NCI-H187 treated with DMSO at 0.1 percent for 48 hours (cell line): Measurements from ENCODE around the gene ANKRD13B.

Experiments used
- DNase-seq: peaks from one replicate; lab custom pipeline; 2025; lab: John Stamatoyannopoulos, UW

The ANKRD13B gene

DNA sequence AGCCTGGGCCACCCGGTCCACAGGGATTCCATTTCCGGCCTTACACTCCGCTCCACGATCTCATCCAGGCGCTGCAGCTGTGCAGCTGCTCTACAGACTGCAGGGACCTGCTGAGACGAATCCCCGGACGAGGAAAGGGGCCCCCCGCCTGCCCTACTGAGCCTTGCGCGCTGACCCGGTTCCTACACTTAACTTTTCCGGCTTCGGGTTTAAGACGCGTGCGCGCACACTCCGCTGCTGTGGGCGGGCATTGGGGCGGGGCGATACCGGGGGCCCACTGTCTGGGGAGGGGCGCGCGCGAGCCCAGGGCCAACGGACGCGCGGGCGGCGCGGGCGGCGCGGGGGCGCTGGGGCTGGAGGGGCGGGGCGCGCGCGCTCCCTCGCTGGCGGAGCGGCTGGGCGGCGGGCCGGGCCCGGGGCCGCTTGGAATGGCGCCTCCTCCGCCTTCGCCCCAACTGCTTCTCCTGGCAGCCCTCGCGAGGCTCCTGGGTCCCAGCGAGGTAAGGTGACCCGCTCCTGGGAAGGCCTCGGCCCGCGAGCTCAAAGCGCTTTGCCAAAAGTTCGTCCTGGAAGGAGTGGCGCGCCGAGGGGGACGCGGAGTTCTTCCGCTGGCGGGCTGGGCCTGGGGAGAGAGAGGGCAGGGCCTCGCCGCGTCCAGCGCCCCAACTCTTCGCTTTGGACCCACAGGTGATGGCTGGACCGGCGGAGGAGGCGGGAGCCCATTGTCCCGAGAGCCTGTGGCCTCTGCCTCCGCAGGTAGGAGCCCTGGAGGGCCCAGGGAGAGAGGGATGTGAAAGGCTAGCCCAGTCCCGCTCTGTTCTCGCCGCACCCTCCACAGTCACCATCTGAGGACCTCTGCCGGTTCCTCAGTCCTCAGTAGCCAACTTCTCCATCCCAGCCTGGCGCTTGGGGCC, 24.3 kb upstream of the ANKRD13B start, which contains the start of gene TP53I13:
TP53I13 (plus strand) TSS at position 371 of the 914 bp plus-strand sequence; CDS start at position 429, 58 bp downstream.
- no peak for DNase-seq

DNA sequence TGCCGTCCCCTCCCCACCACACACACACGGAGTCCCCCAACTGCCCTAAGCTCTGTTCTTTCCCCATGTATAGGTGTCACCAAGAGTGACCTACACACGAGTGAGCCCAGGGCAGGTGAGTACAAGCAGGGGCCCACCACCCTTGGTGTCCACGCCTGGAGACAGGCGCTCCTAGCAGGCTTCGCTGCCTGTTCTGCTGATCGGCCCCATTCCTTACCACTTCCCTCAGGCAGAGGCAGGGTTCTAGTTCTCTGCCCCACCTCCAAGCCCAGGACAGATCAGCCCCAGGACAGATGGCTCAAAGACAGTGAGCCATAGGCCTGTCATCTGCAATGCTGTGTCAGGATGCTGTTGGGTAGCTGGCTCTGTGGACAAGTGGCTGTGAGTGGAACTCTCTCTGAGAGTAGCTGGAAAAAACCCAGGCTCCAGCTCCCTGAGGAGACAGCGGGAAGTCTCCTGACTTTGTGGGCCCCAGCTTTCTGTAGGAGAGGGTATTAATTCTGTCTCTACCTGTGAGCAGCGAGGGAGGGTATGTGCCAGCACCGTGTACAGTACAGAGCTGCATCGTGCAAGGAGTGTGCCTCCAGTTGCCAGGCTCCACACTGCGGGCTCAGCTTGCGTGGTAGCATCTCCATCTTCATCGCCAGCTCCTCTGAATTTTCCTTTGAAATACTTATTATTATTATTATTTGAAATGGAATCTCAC, 23.5 kb upstream of the ANKRD13B start:
- no peak for DNase-seq

DNA sequence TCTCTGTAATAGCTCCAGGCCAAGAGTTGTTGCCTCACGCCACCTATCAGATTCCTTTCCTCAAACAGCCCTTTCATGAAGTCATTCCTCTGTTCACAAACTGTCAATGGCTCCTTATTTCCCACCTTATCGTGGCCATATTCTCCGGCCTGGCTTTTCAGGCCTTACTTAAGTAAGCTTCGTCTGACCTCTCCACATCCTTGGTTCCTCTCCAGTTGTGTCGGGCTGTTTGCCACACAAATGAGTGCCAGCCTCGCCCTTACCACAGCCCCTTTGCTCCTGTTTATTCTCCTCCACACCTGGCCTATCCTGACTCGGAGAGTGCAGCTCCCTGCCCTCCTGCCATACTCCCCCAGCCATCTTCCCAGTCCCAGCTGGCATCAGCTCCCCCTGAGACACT, 22.4 kb upstream of the ANKRD13B start:
- no peak for DNase-seq

DNA sequence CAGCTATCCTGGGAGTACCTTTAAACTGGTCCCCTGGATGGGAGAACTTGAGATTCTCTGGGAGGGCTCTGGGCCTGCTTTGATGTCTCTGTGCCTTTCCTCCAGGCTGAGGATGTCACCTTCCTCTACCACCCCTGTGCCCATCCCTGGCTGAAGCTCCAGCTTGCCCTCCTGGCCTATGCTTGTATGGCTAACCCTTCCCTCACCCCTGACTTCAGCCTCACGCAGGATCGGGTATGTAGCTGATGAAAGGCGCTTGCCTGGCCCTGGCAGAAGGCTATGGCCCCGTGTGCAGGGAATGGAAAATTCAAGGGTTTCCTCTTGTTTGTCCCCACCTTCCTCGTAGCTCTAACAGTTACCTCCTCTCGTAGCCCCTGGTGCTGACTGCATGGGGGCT, 21.4 kb upstream of the ANKRD13B start:
- no peak for DNase-seq

DNA sequence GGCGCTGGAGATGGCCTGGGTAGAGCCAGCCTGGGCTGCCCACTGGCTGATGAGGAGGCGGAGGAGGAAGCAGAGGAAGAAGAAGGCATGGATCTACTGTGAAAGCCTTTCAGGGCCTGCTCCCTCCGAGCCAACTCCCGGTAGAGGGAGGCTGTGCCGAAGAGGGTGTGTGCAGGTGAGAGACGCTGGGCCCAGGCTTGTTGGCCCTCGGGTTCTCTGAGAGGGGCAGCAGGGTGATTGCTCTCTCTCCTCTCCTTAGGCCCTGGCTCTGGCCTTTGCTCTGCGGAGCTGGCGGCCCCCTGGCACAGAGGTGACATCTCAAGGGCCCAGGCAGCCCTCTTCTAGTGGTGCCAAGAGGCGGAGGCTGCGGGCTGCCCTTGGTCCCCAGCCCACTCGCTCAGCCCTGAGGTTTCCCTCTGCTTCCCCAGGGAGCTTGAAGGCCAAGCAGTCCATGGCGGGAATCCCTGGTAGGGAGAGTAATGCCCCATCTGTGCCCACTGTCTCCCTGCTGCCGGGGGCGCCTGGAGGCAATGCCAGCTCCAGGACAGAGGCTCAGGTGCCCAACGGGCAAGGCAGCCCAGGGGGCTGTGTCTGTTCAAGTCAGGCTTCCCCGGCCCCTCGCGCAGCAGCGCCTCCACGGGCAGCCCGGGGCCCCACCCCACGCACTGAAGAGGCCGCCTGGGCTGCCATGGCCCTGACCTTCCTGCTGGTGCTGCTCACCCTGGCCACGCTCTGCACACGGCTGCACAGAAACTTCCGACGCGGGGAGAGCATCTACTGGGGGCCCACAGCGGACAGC, 20.9 kb upstream of the ANKRD13B start:
- no peak for DNase-seq

DNA sequence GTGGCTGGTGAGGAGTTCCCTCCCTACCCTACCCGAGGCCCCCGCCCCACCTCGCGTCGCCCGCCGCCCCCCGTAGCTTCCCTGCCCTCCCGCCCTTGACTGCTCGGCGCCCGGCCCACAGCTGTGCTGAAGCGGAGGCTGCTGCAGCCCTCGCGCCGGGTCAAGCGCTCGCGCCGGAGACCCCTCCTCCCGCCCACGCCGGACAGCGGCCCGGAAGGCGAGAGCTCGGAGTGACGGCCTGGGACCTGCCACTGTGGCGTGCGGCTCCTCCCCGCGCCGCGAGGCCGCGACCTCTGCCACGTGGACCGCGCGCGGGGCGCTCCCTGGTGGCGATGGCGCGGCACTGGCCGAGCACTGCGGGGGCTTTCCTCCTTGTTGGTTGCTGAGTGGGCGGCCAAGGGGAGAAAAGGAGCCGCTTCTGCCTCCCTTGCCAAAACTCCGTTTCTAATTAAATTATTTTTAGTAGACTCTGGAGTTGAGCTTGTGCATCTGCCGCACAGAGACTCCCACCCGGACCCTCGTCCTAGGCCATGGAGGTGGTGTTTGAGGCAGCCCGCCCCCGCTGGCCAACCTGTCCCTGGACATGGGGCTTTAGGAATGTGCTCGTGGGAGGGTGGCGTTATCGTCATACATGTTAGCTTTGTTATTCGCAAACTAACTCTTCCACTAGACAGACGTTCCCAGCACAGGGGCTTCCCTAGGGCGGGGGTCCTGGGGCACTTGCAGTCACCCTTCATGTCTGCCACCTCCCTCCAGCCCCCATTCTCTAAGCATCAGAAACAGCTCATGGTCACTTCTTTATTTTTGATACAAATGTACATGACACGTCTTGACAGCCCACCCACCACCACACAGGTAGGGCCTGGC, 20.0 kb upstream of the ANKRD13B start:
- DNase-seq = no peak

DNA sequence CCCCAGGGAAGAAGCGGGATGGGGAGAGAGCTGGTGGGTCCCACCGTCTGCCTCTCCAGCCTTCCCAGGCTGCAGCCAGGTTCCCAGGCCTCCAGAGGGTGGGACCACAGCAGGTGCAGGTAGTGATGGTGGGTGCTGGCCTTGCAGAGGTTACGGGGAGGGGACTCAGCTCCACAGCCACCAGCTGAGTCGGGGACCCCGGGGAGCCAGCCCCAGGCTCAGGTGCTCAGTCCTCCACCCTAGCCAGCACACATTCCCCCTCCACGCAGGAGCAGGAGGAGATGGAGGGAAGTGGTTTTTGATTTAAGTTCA, 19.4 kb upstream of the ANKRD13B start:
- no peak for DNase-seq

DNA sequence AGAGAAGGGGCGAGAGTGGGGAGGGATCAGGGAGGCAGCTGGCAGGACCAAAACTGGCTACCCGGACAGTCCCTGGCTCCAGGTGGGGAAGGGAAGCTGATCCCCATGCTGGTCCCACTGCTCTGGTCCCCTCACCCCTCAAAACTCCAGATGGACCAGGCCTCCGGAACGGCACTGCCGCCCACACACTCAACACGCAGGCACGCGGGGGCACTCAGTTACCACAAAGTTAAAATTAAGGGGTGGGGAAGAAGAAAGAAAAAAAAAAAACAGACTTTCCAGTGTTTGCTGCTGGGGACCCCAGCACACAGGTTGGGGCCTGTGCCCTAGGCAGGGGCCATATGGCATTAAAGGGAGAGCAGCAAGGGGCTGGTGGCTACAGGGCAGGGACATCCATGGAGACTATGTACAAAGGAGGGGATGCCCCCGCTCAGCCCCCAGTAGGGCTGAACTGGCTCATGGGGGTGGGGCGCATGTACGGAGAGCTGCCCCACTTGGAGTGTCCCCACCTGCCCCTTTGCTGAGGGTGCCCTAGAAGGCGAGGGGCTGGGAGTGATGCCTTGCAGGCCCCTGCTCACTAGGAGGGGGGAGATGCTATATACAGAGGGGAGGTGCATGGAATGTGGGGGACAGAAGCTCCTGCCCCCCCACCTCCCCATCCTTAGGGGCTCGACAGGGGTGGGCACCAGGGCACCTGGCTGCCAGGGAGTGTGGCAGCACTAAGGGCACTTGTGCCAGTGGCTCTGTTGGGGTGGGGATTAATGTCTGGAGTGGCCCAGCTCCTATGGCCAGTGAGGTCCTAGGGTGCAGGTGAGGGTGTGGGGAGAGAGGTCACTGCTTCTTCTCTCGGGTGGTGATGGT, 18.8 kb upstream of the ANKRD13B start:
- no peak for DNase-seq

DNA sequence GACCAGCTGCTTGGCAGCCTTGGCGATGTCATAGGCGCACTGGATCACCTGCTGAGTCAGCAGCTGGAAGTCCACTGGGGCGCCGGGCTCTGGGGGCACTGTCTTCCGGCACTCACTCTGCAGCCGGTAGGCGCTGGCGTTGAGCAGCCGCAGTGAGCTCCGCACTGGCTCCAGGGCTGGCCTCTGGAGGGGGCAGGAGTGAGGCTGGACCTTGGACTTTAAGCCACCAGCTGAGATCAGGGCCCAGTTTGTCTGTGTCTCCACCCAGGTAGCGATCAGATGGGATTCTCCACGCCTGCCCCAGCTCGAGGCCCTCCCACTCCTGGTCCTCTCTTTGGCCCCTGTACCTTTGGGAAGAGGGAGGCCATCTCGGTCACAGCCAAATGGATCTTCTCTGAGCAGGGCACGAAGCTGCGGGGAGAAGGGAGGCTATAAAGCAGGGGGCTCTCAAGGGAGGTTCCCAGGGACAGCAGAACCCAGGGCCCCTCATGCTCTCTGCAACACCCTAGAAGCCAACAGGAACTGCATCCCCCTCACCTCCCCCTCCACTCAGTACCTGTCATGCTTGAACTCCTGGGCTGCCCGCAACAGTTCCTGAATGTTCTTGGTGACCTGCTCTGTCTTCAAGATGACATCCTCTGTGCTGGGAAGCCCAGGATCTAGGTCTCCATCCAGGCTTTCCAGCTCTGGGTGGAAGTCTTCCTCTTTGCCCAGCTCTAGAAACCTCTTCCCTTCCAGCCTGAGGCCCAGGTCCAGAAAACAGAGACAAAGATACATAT, 18.0 kb upstream of the ANKRD13B start:
- DNase-seq = no peak

DNA sequence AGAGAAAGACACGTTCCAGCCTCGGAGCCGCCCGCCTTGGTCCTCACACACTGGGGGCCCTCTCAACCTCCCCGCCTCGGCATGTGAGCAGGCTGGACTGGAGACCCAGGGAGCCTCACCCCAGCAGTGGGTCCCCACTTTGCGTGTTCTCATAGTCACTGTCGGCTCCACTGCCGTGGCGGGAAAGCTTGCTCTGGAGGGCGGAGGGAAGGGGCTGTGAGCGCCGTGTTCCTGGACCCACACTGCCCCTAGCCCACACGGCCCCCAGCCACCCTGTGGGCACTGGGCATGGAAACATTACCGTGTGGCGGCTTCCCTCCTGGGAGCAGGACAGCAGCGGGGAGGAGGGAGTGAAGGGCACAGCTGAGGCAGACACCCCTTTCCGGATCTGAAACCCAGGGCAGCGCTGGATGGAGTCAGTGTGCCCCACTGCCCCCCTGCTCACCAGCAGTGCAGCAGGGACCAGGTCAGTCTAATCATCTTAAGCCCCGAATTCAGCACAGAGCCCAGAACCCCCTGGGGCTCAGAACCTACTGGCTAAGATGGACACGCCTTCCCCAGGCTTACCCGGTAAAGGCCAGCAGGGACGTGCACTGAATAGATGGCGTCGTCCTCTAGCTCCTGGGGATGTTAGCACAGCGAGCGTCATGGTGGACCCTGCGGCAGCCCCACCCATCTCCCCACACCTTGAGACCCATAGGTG, 17.3 kb upstream of the ANKRD13B start:
- DNase-seq = no peak

DNA sequence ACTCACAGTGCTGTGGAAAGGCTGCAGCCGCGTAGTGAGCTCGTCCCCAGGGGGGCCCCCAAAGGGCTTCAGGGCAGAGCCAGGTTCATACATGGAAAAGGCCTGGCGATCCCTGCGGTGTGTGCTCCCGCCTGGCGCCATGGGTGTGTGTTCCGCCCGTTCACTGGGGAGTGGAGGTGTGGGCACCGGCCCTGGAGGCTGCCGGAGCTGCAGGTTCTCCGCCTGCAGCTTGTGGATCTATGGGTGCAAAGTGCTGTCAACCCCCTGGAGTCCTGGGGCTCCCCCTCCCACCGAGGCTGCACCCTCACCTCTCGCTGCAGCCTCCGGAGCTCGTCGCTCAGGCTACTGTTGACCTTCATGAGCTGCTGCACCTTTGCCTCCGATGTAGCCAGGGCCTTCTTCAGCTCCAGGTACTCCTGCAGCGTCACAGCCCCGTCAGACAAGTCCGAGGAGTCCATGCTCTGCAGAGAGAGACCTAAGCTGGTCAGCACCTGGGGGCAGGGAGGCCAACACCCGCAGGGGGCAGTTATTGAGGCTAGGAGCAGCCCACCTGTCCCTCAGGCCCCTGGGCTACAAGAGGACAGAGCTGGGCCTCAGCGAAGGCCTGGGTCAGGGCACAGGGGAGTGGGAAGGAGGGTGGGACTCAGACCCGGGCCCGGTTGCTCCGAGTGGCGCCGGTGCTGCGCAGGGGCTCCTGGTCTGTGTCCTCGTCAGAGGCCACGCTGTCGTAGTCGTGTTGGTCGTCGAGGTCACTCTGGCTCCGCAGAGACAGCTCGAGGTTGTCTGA, 16.5 kb upstream of the ANKRD13B start:
- DNase-seq = no peak

DNA sequence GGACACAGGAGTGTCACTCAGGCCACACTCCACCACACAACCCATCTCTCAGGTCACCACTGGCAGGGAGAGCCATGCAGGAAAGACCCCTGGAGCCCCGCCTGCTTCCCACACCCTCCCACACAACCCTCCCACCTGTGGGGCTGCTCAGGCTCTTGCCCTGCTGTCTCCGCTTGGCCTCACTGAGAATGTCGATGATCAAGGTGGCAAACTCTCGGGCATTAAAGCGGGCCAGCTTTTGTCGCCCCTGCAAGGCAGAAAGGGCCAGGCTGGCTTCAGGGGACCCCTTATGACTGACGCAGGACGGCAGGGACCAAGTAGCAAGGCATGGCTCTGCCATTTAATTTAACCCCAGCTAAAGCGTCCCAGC, 15.9 kb upstream of the ANKRD13B start:
- DNase-seq = no peak

DNA sequence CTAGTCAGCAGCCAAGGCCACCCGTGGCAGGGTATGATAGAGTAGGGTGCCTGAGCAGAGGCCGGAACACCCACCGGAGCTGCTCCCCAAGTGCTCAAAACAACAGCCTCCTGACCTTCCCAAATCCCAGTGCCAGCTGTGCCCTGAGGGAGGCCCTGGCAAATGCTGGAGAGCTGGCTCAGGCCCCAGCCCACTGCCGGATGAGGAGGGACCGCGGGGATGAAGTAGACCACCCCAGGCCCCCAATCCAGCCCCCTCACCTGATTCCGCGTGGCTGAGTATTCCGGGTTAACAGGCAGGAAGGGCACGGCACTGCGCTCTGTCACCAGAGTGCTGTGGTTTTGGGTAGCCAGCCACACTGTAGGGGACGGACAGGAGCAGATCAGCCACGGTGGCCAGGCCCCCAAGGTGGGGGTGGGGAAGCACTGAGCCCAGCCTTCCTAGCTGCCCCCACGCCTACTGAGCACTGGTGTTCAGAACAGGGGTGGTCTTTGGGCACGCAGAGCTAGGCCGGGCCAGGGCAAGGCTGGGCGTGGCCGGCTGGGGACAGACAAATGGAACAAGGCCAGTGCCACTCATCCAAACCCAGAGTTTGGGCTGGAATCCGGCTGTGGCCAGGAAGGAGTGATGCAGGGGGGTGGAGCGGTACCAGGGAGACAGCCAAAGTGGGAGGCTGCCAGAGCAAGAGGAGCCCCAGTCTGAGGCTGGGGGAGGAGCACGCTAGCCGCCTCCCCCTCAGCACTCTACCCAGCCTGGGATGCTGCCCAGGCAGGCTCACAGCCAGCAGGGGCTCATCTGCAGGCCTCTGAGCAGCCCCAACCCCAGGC, 15.3 kb upstream of the ANKRD13B start:
- no peak for DNase-seq

DNA sequence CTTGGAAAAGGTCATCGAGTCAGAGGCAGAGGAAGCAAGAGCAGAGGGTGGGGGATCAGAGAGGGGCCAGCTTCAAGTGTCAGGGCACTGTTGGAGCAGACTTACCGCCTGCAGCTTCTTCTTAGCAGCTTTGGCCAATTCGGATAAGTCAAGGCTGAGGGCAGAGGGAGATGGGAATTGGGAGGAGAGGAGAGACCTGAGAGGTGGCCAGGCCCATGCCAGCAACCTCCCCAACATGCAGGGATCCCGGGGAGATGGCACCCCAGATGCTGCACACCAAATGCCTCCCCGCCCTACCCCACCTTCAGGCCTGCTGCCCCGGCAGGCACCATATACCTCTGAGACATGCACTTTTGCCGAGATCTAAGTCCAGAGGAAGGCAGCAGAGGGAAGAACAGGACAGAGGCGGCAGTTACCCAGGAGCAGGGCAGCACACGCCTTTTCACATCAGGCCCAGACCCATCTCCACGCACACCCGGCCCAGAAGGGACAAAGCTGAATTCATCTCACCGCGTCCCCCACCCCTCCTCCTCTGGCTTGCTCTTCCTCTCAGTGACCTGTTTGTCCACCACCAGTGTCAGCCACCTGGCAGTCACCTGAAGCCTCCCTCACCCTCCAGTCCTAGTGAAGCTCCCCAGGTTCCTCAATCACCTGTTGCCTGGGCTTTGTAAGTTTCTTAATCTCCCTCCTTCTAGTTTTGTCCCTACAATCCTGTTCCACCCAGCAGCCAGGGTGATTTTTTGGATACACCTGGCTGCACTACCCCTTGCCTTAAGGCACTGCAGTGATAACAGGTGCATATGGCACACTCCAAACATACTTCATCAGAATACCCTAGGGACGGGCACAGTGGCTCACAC, 14.1 kb upstream of the ANKRD13B start:
- DNase-seq = no peak

DNA sequence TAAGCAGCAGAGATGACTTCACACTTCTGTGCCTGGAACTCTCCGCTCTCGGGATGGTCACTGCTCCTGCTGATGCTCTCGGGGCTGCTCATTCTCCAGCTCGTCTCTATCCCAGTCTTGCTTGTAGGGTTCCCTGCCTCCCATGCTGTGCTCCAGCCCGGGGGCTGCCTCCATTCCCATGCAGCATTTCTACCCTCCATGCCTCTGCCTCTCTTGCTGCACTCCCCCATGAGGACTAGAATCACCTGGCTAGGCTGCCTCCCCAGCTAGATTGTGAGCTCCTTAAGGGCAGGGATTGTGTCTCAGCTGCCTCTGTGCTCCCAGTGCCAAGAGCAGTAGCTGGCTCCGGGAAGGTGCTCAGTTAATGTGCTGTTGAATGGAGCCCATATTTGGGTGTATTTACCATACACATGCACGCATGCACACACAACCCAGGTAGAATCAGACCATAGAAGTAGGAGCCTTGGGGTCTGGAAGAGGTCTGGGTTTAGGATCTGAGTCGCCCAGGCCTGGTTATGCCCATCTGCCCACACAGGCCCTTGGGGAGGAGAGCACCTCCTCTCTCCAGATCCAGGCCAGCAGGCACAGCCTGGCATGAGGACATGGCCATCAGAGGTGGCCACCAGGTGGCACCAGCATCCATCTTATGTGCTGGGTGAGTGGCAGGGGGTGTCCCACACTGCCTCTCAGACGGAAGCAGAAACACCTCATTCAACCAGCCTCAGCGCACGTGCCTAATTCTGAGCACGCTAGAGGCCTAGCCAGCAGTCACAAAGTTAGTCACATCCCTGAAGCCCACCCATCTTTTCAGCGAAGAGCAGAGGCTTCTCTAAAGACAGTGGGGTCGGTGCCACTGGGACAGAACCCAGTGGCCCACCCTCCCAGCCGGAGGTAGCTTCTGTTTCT, 12.8 kb upstream of the ANKRD13B start:
- no peak for DNase-seq
